Measurements from ENCODE around the gene DNAJC15. TPM values are rescaled to one million over a fixed set of nuclear protein-coding genes. Genes with fewer than 3 reads are reported as not detected.

The DNAJC15 gene
- total RNA-seq, 4 donors from 2014 or later = 11.0 to 18.3 (median 12.5) TPM

- H3K4me1 ChIP-seq = no peaks in the 10 kb centered on the region
- no peak for DNase-seq
- intact Hi-C loops (cut with DNase I) = no loop called here
- no peak overlapping the region for H3K4me3 ChIP-seq (replicated peaks in 1 of 3)
- TF ChIP-seq, protein P1, sequence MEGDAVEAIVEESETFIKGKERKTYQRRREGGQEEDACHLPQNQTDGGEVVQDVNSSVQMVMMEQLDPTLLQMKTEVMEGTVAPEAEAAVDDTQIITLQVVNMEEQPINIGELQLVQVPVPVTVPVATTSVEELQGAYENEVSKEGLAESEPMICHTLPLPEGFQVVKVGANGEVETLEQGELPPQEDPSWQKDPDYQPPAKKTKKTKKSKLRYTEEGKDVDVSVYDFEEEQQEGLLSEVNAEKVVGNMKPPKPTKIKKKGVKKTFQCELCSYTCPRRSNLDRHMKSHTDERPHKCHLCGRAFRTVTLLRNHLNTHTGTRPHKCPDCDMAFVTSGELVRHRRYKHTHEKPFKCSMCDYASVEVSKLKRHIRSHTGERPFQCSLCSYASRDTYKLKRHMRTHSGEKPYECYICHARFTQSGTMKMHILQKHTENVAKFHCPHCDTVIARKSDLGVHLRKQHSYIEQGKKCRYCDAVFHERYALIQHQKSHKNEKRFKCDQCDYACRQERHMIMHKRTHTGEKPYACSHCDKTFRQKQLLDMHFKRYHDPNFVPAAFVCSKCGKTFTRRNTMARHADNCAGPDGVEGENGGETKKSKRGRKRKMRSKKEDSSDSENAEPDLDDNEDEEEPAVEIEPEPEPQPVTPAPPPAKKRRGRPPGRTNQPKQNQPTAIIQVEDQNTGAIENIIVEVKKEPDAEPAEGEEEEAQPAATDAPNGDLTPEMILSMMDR (IDR thresholded peaks at IDR 0.05) = no peak
- TF ChIP-seq POLR2A (IDR thresholded peaks at IDR 0.05) = no peak
- H3K27ac ChIP-seq = no peak overlapping the region
- WGBS, 2 donors = 55 to 65% methylated on average over 2 of the region's 2 CpGs
- no peaks in the 10 kb centered on the region for H3K27me3 ChIP-seq
- no peaks in the 10 kb centered on the region for H3K9me3 ChIP-seq
- no peaks in the 10 kb centered on the region for H3K36me3 ChIP-seq
Measured at GRCh38 chr13:43139211-43139610, 115.8 kb downstream of the DNAJC15 start.

- TF ChIP-seq, protein P1 (IDR thresholded peaks at IDR 0.05) = no peak
- TF ChIP-seq POLR2A (IDR thresholded peaks at IDR 0.05) = no peak
- no peak overlapping the region for H3K4me3 ChIP-seq (replicated peaks in 1 of 3)
- no peak overlapping the region for H3K27ac ChIP-seq
- 81% methylated on average over 2 of the region's 2 CpGs for WGBS, 2 donors
- DNase-seq = no peak
- intact Hi-C loops (cut with DNase I) = no loop called here
- H3K36me3 ChIP-seq = no peaks in the 10 kb centered on the region
- no peaks in the 10 kb centered on the region for H3K9me3 ChIP-seq
- H3K27me3 ChIP-seq = no peaks in the 10 kb centered on the region
- no peaks in the 10 kb centered on the region for H3K4me1 ChIP-seq
Measured at GRCh38 chr13:43139921-43140320, 116.5 kb downstream of the DNAJC15 start.

GRCh38 chr13:43140985-43141384, 117.6 kb downstream of the DNAJC15 start:
- intact Hi-C loops (cut with DNase I) = no loop called here
- TF ChIP-seq POLR2A (IDR thresholded peaks at IDR 0.05) = no peak
- TF ChIP-seq, protein P1 (IDR thresholded peaks at IDR 0.05) = no peak

DNA sequence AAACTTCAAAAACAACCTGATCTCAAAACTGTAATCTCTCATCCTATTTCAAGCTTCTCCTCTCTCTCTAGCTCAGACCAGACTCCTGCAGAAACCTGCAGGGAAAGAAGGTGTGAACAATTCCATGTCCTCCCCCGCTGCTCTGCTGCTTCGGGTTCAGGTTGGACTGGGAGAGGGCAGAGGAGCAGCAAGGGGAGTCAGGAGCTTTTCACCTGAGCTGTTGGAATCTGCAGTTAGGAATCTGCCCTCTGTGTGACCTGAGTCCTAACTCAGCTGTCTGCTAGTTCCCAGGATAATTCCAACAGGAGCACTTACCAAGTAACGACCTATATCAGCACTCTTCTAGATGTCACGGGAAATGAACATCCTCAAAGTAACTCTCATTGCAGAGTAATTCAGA, 118.3 kb downstream of the DNAJC15 start:
- intact Hi-C loops (cut with DNase I) = no loop called here
- no peak for DNase-seq
- H3K9me3 ChIP-seq = no peaks in the 10 kb centered on the region
- no peak overlapping the region for H3K4me3 ChIP-seq (replicated peaks in 1 of 3)
- TF ChIP-seq POLR2A (IDR thresholded peaks at IDR 0.05) = no peak
- TF ChIP-seq, protein P1 (IDR thresholded peaks at IDR 0.05) = no peak
- 72 to 74% methylated on average over 4 of the region's 4 CpGs for WGBS, 2 donors
- H3K27me3 ChIP-seq = no peaks in the 10 kb centered on the region
- no peaks in the 10 kb centered on the region for H3K36me3 ChIP-seq
- no peak overlapping the region for H3K27ac ChIP-seq
- no peaks in the 10 kb centered on the region for H3K4me1 ChIP-seq

More at GRCh38 chr13:43140985-43141384, 117.6 kb downstream of the DNAJC15 start:
- H3K36me3 ChIP-seq = no peaks in the 10 kb centered on the region
- H3K4me1 ChIP-seq = no peaks in the 10 kb centered on the region
- H3K4me3 ChIP-seq (replicated peaks in 1 of 3) = no peak overlapping the region
- DNase-seq = no peak
- 43 to 50% methylated on average over 1 of the region's 1 CpG for WGBS, 2 donors
- H3K27me3 ChIP-seq = no peaks in the 10 kb centered on the region
- H3K9me3 ChIP-seq = no peaks in the 10 kb centered on the region
- no peak overlapping the region for H3K27ac ChIP-seq

- H3K9me3 ChIP-seq = no peaks in the 10 kb centered on the region
- no peak for DNase-seq
- no peak overlapping the region for H3K27ac ChIP-seq
- no peaks in the 10 kb centered on the region for H3K36me3 ChIP-seq
- TF ChIP-seq, protein P1 (IDR thresholded peaks at IDR 0.05) = no peak
- no peak for TF ChIP-seq POLR2A (IDR thresholded peaks at IDR 0.05)
- no peaks in the 10 kb centered on the region for H3K4me1 ChIP-seq
- H3K27me3 ChIP-seq = no peaks in the 10 kb centered on the region
- WGBS, 2 donors = 61 to 63% methylated on average over 3 of the region's 3 CpGs
- H3K4me3 ChIP-seq (replicated peaks in 1 of 3) = no peak overlapping the region
- intact Hi-C loops (cut with DNase I) = no loop called here
Measured at GRCh38 chr13:43143591-43143990, 120.2 kb downstream of the DNAJC15 start.

Measured in thyroid gland (tissue), 4 donors.